NCI-H69 (cell line): ENCODE data around the gene DNAH11.
A peak's percentile ranks its signal among the peaks of the same experiment; 100 is the strongest.
"Not testable (repeated sequence)": the region's sequence is repeated elsewhere in the genome, so short reads cannot be mapped to it uniquely, and the experiment has no call there.

Experiments
- DNase-seq: peaks from one replicate; lab custom pipeline; 2025; lab: John Stamatoyannopoulos, UW

The DNAH11 gene

DNA sequence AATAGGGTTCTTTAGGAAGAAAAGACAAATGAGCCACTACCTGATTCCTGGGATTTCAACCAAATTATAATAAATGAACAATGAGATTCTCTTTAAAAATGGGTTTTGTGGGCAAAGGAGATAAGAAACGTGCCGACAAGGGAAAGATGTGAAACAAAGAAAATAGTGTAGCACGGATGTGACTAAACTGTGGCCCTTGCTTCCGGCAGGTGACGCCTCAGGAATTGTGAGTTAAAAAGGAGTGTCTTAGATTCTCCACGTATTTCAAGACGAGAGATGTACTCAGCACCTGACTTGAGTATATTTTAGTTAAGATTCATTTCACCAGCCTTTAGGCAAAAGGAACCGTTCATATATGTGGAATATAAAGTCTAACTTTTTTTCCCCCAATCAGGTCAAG, 75.9 kb downstream of the DNAH11 start:
- no peak for DNase-seq

DNA sequence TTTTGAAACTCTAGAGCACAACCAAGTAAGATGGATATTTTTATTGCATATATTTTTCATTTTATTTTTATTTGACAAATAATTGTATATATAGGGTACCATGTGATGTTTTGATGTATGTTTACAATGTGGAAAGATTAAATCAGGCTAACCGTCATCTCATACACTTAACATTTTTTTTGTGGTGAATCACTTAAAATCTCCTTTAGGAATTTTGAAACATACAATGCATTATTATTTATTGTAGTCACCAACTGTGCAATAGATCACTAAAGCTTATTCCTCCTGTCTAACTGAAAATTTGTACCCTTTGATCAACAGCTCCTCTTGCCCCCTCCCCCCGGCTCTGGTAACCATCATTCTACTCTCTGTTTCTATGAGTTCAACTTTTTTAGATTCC, 77.2 kb downstream of the DNAH11 start:
- no peak for DNase-seq

DNA sequence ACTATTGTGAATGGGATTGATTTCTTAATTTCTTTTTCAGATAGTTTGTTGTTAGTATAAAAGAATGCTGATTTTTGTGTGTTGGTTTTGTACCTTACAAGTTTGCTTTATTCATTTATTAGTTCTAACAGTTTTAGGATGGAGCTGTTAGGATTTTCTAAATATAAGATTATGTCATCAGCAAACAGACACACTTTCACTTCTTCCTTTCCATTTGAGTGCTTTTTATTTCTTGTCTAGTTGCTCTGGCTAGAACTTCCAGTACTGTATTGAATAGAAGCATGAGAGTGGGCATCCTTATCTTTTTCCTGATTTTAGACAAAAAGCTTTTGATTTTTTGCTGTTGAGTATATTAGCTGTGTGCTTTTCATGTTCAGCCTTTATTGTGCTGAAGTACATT, 81.5 kb downstream of the DNAH11 start:
- no peak for DNase-seq

DNA sequence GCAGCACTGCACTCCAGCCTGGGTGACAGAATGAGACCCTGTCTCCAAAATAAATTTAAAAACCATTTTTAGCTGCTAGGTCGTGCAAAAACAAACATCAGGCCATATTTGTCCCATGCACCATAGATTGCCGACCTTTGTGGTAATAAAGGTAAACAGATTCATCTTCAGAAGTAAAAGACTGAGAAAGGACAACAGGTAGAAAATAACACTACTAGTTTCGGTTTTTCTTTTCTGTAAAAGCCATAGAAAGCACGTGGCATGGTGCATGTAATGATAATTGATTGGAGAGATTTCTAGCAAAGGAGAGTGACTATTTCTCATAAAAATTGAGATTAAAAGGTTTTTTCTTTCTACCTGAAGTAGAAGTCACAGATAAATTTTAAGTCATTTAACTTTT, 93.9 kb downstream of the DNAH11 start:
- DNase-seq, result no peak

DNA sequence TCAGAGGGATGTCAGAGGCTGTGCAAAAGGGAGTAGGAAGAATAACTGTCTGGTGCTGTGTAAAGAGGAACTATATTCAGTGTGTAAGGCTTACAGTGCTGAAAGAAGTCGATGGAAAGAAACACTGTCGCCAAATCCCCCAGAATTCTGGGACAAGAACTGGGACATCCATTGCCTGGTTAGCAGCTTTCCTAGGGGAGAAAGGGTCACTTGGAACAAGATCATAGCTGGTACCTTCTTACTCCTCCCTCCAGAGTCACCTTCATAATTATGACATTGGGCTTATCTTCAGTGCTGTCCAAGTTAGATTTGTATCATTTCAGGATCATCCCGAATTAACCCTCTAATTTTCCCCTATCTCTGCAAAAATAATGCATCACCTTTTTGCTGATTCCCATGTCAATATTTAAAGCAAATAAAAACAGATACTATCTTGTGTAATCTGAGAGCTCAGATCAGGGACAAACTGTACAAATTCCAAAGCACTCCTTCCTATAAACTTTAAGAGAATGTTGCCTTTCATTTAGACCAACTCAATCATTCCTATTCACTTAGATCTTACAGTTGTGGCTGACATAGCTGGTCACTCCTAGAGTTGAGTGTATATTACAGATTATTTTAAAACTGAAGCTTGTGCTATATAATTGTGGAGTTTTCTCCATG, 96.5 kb downstream of the DNAH11 start:
- no peak for DNase-seq

DNA sequence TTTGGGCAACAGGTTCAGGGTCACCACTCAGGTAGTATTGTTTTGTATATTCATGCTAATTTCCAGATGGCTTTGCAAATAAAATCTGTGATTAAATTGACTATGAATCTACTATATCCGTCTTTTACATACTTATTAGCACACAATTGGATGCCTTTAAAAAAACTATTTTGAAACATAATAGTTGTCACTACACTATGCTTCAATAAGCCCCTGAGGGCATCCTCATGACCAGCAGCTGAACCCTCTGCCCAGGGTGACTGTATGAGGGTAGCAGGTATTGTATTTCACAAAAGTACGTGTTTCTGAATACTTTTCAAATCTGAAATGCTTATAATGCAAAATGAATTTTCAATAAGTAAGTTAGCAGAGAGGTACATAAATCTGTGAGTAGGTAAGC, 97.3 kb downstream of the DNAH11 start:
- peak; percentile 93 for DNase-seq

DNA sequence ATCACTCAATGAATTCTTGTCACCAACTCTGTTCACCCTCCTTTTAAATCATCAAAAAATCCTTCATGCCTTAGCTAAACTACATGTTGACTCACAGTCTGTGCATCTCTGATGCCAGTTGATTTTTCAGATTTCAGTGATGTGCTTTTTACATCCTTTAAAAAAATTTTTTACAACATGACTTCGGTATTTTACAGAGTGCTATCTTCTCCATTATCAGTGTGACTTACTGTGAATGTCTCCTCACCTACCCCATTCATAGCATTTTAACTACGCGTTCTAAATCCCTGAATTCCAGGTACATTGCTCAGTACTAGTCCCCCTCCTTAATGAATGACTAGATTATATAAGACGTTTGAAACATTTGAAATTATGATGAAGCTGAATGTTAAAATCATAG, 98.7 kb downstream of the DNAH11 start:
- DNase-seq, result no peak

DNA sequence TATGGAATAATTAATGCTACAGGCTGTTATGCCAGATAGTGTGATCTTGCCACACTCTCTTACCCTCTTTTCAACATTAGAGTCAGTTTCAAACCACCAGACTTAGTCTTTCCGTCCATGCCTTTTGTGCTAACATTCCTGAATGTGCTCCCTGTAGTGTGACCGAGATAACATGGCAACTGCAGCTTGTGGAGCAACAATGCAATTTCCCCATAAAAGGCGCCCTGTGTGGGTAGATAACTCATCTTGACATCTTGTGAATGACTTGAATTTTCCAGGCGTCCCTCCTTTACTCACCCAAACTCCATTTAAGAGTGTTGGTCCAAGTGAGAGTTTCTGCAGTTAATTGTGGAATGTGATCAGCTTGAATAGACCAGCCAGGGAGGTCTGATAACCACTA, 99.6 kb downstream of the DNAH11 start:
- peak; percentile 67 for DNase-seq

DNA sequence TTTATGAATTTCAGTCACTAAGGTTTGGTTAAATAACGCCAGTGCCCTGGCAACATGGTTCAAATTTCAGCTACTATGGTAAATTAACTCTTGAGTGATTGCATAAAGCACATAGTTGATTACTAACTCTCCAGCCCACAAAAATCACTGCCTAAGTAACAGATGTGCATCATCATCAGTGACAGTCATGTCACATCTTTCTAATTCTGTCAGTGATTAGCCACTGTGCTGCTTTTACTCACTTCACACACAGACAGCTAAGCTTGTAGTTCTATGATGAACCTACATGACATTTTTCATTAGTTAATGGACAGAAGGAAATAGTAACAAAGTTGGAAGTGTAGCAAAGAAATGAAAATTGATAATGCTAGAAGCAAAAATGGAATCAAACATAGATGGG, 108.9 kb downstream of the DNAH11 start:
- peak; percentile 56 for DNase-seq

DNA sequence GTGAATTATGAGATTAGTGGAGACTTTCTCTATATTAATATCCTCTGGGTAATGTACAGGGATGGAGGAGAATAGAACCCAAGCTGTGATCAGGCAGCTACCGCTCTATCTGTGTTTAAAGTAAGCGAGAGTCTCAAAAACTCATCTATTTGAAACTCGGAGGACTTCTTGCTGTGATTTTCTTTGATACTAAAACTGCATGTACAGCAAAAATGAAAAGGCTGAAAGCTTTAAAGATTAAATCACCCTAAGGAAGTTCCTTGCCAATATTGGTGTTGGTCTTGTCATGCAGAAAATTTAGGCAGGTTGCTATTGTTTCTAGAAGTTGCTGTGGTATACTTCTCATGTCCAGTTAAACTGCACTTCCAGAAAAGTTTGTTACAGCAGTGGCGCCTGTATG, 110.8 kb downstream of the DNAH11 start:
- DNase-seq, result no peak

DNA sequence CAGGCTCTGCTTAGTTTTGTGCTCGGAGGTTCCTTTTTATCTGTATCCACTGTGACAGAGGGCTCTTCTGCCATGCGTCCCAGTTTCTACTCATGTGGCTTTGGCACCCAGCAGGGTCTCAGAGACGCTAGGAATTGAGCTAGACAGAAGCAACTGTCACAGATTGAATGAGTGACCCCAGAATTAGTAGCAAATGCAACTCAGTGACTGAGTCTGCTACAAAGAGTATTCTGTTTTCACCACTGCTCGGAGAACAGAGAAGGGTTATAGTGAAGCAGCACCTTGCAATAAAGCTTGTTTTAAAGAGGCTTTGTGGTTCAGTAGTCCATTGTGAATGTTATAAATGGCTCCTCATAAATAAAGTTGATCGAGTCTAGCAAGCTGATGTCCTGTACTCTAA, 113.2 kb downstream of the DNAH11 start:
- no peak for DNase-seq

DNA sequence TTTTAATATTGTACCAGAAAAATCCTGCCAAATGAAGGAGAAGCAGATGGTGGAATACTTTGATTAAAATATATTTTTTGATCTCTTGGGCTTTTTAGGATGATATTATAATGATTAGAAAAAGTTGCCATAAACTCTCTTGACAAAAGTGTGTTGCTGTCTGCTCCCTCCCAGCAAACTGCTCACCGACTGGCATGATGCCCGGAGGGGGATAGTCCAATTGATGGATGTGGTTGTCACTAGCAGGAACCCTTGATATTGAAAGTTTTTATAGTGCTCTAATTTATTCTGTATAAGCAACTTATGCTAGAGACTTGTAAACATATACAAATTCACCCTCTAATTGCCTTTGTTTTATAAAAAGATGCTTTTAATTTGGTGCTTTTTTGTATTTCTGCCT, 114.0 kb downstream of the DNAH11 start:
- DNase-seq, result peak; percentile 17

DNA sequence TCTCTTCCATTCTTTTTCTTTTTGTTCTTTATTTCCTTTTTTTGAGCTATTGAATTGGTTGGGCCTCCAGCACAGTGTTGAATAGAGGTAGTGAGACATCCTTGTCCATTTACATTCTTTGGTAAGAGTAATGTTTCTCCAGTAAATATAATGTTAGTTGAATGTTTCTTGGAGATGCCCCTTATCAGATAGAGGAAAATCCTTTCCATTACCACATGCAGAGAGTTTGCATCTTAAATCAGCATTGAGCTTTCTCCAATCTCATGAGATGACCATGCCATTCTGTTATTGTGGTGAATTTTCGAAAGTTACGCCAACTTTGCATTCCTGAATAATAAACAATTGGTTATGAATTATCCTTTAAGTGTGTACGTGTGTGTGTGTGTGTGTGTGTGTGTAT, 127.7 kb downstream of the DNAH11 start:
- no peak for DNase-seq

DNA sequence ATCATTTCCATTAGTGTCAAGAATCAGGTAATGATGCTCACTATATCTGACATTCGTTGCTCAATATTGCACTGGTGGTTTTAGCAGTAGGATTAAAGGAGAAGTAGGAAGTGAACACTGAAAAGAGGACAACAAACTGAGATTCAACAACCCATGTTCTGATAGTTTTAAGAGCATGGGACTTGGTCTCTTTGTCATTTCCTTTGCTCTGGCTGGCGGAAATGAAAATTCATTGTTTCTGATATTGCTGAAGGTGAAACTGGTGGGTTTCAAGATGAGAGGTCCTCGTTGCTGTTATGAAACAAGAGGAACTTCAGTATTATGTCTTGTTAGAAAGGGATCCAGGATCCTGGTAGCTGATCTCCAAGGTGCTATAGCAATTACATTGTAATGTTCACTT, 129.0 kb downstream of the DNAH11 start:
- DNase-seq, result no peak

DNA sequence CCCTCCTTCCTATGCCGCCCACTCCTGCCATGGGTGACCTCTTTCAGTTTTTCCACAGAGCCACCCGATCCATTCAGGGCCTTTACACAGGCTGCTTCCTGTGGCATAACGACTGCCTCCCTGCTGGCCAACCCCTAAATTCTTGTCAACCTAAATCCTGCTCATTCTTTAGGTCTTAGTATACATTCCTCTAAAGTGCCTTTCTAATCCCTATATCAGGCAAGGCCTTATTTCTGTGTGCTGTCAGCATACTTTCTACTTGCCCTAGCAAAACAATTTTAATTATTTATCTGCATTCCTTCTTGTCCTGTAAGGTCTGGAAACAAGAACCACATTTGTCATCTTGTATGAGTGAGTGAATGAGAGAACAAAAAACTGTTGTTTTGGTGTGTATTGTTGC, 132.4 kb downstream of the DNAH11 start:
- DNase-seq, result no peak

DNA sequence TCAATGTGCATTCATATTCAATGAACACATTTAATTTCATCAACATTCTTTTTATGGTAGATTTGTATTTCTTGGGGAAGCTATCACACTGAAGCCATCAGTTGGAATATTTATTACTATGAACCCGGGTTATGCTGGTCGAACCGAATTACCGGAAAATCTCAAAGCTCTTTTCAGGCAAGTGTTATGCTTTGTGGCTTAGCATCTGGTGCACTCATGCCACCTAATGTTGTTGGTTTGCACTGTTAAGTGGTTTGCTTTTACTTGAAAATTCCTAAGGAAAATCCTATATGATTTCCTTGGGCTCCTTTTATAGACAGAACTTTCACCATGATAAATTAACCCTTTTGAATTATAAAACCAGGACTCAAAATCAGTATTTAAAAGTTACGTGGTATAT, 147.9 kb downstream of the DNAH11 start:
- DNase-seq, result peak; percentile 15

DNA sequence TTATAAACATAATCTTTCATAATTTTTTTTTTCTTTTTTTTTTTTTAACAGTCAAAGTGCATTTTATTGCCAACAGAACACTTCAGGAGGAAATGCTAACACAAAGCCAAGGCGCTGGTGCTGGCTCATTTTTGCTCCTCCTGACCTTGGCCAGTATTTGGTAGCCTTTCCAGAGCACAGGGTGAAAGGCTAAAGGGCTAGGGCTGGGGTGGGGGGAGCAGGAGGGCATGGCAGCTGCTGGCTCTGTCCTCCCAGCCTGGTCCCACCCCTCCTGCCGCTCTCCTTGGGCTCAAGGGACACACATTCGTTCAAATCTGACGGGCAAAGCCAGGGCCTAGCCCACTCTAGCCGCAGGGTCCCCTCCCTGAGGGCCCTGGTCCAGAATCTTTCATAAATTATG, 148.3 kb downstream of the DNAH11 start:
- DNase-seq, result not testable (repeated sequence)

DNA sequence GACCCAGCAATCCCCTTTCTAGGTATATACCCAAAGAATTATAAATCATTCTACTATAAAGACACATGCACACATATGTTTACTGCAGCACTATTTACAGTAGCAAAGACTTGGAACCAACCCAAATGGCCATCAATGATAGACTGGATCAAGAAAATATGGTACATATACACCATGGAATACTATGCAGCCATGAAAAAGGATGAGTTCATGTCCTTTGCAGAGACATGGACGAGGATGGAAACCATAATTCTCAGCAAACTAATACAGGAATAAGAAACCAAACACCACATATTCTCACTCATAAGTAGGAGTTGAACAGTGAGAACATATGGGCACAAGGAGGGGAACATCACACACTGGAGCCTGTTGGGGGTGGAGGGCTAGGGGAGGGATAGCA, 157.7 kb downstream of the DNAH11 start:
- DNase-seq, result not testable (repeated sequence)

DNA sequence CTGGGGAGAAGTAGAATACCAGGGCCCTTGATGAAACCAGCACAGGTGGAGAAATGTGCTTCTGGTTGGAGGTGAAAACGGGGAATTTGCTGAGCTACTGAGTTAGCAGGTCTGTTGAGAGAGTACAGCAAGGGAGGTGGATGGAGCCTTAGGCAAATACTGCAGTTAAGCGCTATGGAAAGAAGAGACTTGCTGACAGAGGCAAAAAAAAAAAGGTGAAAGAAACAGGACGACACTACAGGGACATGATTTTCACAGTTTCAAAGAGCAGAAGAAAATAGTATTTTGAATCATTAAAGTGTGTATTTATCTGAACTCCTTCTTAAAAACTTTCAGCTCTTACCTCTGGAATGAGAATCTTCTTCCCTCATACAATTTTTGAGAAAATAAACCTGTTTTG, 159.5 kb downstream of the DNAH11 start:
- no peak for DNase-seq

DNA sequence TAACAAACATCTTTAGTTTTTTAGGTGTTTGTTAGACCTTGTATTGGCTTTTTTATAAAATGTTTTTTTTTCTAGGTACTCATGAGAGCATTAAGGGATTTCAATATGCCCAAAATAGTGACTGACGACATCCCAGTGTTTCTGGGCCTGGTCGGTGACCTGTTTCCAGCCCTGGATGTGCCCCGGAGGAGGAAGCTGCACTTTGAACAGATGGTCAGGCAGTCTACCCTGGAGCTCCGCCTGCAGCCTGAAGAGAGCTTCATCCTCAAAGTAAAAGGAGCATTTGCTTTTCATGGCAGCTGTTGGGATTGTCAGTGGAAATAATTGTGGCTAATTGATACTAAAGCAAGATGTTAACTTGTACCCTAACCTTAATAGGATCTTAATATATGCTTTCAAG, 161.5 kb downstream of the DNAH11 start:
- peak; percentile 88 for DNase-seq

DNA sequence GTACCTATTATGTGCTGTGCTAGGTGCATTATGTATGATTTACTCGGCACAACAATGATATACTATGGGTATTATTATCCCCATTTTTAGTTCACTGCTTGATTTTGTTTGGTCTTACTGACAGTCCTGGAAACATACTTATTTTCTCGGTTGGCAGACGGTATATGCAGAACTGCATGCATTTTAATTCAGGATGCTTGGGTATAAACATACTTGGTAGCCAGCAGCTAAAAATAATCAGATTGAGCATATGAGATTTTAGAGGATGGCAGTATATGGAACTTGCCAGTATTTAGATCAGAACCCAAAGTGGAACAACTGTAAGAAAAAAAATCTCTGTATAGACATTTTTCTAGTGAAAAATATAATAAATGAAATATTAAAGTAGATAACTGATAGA, 163.3 kb downstream of the DNAH11 start:
- DNase-seq, result no peak

DNA sequence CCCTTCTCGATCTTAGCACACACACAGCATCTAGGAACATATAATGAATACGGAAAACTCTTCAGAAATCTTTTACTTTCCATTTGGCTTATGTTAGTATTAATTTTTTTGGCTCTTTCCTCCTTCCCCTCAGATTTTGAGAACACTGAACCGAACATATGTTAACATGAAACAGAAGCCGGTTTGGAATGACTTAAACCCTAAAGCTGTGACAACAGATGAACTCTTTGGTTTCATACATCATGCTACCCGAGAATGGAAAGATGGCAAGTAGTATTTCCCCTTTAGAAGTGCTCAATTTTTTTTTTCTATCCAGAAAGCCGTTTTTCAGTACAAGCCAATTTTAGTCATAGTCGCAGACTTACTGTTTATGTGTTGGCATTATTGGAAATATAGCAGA, 164.7 kb downstream of the DNAH11 start:
- DNase-seq, result no peak

DNA sequence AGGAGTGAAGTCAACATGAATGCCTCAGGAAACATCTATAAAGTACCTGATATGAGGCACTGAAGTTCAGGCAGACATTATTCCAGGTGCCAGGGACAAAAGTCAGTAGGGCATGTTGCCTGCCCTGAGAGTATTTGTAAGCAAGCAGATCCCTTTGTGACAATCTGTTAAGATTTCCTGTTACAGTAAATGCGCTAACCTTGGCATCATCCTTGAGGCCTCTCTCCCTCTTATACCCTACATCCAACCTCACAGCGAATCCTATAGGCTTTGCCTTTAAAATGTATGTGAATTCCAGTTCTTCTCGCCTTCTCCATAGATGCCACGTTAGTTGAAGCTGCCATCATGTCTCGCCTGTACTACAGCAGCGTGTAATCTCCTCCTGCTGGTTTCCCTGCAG, 165.3 kb downstream of the DNAH11 start:
- no peak for DNase-seq

DNA sequence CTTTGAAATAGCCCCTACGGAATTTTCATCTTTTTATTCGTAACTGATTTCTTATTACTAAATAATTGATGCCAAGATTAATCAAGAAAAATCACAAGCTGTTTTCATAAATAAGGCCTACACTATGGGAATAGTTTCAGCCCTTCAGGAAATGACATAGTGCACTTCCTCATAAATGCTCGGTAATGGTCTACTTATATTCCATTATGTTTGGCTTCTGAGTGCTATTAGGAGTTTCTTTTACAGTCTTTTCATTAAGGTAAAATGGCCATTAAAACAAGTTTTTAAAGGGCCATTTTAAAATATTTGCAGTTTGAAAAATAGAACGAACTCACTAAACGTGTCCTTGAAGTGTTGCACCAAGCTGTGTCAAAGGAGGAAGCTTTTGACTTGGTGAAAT, 174.5 kb downstream of the DNAH11 start:
- no peak for DNase-seq

DNA sequence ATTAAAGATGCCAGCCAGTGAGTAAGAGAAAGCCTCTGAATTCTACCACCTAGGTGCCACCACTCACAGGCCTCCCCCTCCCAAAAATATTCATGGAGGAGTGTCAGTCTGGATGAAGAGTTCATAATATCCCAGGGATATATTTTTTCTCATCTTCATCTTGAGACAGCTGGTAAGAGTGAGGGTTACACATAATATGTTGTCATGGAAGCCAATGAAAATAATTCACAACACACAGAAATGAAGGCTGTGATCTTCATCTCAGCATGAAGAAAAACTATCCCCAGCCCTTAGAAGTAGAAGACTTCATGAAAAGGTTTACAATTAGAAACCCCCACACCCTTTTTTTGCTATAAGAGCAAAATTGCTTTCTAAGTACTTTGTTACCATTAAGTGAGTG, 175.6 kb downstream of the DNAH11 start:
- DNase-seq, result peak; percentile 28
